K562 (cell line): ENCODE measurements around the gene VPS16.

Experiments
- EZH2 ChIP-seq: IDR thresholded peaks from 2 replicates; pipeline ENCODE4 v1.6.1; 2012; ENCODE audit warnings: low read depth, mild to moderate bottlenecking, inconsistent platforms, low read length, borderline replicate concordance
- TCF3 ChIP-seq: sonication (generic); formaldehyde crosslinking; IDR thresholded peaks from 2 replicates; pipeline ENCODE4 v1.4.0; 2020; ENCODE audit warnings: mild to moderate bottlenecking, missing genetic modification reagents

DNA sequence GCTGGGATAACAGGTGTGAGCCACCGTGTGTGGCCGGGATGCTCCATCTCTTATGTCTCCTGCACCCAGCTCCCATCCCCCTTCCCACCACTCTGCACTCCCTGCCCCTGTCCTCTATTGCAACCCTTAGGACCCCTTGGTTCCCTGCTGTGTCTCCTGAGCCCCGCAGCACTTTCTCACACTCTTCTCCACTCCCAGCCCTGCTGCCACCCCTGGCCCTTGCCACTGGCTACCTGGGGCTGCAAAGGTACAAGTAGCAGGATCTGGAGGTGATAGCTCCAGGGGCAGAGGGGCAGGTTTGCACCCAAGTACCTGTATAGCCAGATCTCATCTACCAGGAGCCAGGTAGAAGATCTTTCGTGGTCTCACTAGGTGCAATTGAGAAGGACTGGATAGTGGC, 33.5 kb upstream of the VPS16 start:
- no peak for TF ChIP-seq EZH2
- TF ChIP-seq TCF3 (CRISPR knock-in tag): no peak
